GM12875 (cell line): ENCODE measurements around the gene GPRIN3.

Source experiments
- H3K4me3 ChIP-seq: one replicate; pipeline ENCODE4 v1.5.1; 2011; ENCODE audit warnings: low read depth, low read length, control low read depth
- TF ChIP-seq, protein P1 (sequence below): IDR thresholded peaks from 2 replicates; pipeline ENCODE4 v1.5.1; 2011; ENCODE audit warnings: low read depth, mild to moderate bottlenecking, control low read depth, inconsistent platforms, low read length, moderate library complexity, borderline replicate concordance; ENCODE audit not compliant: insufficient read depth

Gene GPRIN3

DNA sequence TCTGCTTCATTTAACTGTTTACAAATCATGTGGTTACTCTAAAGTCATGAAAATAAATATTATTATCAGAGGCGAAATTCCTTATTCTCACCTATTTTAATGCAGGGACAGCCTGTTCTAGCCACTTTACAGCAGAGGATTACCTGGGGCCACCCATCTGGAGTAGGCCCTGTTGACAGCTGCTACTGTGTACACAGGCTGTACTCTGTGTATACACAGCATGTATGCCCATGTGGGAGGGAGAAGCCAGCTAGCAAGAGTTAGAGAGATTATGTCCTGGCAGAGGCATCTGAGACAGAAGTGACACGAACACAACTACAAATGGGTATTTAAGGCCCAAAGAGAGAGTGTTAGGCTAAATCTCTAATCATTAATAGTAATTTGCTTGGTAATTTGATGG lies 62.1 kb downstream of the GPRIN3 start:
- no peak overlapping the region for H3K4me3 ChIP-seq
- TF ChIP-seq, protein P1, sequence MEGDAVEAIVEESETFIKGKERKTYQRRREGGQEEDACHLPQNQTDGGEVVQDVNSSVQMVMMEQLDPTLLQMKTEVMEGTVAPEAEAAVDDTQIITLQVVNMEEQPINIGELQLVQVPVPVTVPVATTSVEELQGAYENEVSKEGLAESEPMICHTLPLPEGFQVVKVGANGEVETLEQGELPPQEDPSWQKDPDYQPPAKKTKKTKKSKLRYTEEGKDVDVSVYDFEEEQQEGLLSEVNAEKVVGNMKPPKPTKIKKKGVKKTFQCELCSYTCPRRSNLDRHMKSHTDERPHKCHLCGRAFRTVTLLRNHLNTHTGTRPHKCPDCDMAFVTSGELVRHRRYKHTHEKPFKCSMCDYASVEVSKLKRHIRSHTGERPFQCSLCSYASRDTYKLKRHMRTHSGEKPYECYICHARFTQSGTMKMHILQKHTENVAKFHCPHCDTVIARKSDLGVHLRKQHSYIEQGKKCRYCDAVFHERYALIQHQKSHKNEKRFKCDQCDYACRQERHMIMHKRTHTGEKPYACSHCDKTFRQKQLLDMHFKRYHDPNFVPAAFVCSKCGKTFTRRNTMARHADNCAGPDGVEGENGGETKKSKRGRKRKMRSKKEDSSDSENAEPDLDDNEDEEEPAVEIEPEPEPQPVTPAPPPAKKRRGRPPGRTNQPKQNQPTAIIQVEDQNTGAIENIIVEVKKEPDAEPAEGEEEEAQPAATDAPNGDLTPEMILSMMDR = no peak

DNA sequence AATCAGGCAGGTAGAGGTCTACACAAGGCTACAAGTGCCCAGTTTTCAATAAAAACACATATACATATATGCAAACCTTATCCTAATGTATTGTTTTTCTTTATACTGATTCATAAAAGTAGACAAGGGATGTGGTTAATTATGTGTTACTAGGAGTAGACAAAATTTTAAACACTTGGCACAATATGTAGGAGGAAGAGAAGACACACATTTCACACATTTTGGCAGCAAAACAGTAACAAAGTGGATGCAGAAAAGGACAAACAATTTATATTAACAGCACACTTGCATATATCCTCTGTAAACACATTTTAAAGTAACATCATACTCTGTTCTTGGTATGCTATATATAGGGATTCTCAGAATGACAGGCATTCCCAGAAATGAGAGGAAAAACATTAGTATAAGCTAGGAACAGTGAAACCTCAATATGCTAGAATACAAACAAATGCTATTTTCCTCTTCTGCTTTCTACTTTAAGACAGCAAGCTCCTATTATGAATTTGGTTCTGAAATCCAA lies 63.8 kb downstream of the GPRIN3 start:
- TF ChIP-seq, protein P1 = no peak
- H3K4me3 ChIP-seq = no peak overlapping the region

DNA sequence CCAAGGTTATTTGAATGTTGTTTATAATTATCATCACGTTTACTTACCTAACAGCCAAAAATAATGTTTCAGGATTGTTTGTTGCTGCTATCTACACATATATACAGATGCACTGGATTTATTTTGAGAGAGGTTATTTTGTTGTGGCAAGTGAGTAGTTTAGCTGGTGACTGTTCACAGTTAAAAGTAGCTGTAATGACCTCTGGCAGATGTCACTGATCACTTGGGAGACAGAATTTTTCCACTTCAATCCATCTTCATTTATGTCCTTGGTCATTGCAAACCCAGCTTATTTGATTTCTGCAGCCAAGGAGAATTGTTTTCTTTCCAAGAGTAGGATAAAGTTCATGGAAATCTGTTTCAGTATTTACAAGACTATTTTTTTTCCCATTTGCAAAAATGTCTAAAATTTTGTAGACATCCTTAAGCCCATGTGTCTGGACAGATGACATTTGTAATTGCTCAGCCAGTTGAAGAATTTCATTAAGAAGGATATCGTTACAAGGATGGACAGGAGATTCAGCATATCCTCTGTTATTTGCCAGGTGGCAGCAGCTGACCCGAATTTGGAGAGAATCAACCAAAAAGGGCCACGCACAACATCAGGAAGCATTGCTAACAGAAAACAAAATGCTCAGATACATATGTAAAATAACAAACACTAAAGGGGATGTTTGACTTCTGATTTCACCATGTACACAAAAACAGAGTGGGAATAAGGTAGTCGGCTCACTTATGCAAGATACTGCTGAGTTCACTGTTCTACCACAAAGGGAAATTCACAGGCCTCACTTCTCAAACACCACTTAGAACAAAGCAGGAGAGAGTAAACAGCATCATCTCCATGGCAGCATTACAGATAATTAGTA lies 64.5 kb downstream of the GPRIN3 start:
- H3K4me3 ChIP-seq = no peak overlapping the region
- TF ChIP-seq, protein P1 = no peak

DNA sequence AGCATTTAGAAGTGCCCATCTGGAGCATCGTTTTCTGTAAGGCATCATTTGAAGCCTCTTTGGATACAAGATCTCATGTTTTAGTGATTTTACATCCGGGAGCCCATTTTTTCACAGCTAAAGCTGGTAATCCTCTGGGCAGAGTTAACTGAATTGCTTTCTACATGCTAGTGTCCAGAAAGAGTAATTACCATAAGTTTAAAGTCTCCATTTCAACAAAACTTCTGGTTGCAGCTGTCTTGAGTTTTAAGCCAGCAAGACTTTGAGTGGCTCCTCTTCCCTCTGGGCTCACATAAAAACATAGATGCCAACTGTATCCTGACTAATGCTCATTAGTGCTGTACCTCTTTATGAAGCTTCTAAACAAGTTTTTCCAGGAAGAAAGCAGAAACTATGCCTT lies 65.4 kb downstream of the GPRIN3 start:
- no peak overlapping the region for H3K4me3 ChIP-seq
- TF ChIP-seq, protein P1 = no peak

DNA sequence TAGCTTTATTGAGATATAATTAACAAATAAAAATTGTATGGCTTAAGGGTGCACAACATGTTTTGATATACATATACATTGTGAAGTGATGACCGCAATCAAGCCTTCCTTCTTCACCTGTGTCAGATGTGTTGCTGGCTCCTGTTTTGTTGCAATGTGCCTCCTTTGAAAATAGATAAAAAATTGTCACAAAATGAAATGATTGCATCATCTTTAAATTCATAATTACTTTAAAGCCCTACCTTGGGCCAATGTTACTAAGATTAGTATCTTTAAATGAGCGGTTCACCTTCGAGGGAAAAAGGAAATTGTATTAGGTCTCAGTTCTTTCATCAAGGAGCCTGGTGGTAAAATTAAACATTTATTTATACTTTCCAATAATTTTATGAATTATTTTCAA lies 77.3 kb downstream of the GPRIN3 start:
- no peak overlapping the region for H3K4me3 ChIP-seq
- TF ChIP-seq, protein P1 = no peak

DNA sequence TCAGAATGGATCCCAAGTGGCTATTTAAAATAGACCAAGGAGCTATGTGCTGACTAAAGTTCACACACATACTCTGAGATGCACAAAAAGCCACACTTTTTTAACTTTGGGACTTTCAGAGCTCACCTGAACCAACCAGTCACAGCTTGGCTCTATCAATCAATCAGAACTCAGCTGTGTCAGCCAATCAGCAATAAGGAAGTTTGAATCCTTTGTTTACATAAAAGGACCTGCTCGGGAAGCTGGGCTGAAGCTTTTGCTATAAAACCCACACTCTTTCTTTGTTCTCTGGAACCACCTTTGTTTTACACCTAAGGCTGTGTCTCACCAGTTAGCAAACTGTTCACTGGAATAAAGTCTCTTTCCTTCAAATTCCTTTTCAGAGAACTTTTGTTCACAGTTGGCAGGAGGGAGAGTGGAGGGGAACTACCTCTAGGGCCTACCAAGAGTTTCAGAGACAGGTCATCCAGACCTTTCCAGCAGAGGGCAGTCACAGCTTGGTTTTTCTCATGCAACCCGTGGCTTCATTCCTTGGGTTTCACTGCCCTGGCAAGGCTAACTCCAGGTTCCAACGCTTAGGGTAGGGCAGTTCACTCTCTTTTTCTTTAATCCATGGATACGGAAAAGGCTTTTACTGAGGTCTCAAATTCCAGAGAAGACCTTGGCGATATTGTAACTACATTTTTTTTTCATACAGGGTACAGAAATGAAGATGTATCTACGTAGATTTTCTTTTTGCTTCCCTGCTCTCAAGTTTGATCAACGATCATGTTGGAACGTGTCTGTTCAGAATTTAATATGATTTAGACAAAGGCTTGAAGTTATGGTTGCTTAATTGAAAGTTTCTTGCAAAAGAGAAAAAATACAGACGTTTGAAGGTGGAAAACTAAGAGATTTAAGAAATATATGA lies 80.7 kb downstream of the GPRIN3 start:
- no peak overlapping the region for H3K4me3 ChIP-seq
- TF ChIP-seq, protein P1 = peak; percentile 63; the same call in 1 of the 2 replicates
